Measurements from ENCODE around the gene ZG16B.

Gene ZG16B

GRCh38 chr16:2828876-2829430, 1.1 kb upstream of the ZG16B start:
- no peak for TF ChIP-seq EZH2phosphoT487 (IDR thresholded peaks at IDR 0.05; ENCODE audit: borderline replicate concordance, low read length)
- TF ChIP-seq, protein P1, sequence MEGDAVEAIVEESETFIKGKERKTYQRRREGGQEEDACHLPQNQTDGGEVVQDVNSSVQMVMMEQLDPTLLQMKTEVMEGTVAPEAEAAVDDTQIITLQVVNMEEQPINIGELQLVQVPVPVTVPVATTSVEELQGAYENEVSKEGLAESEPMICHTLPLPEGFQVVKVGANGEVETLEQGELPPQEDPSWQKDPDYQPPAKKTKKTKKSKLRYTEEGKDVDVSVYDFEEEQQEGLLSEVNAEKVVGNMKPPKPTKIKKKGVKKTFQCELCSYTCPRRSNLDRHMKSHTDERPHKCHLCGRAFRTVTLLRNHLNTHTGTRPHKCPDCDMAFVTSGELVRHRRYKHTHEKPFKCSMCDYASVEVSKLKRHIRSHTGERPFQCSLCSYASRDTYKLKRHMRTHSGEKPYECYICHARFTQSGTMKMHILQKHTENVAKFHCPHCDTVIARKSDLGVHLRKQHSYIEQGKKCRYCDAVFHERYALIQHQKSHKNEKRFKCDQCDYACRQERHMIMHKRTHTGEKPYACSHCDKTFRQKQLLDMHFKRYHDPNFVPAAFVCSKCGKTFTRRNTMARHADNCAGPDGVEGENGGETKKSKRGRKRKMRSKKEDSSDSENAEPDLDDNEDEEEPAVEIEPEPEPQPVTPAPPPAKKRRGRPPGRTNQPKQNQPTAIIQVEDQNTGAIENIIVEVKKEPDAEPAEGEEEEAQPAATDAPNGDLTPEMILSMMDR (IDR thresholded peaks at IDR 0.05; ENCODE audit: low read depth, low read length, poor library complexity, severe bottlenecking) = no peak
- no peak overlapping the region for H3K4me3 ChIP-seq (ENCODE audit: low read length)
- H3K79me2 ChIP-seq (ENCODE audit: control insufficient read depth, low read length) = no peaks in the 10 kb centered on the region
- no peaks in the 10 kb centered on the region for H3K9me3 ChIP-seq (ENCODE audit: control insufficient read depth, insufficient read depth, low read length)
- H3K27me3 ChIP-seq (ENCODE audit: control insufficient read depth, low read length) = no peaks in the 10 kb centered on the region
- no peaks in the 10 kb centered on the region for H4K20me1 ChIP-seq (ENCODE audit: control insufficient read depth, insufficient read depth, low read depth, low read length)
- H3K4me1 ChIP-seq (ENCODE audit: control insufficient read depth, low read length) = no peaks in the 10 kb centered on the region
- no peaks in the 10 kb centered on the region for H3K9me2 ChIP-seq (replicated peaks; ENCODE audit: control insufficient read depth, low read length)
- no peak overlapping the region for H3K4me2 ChIP-seq (ENCODE audit: low read length)
- H3K27ac ChIP-seq (ENCODE audit: low read depth, low read length) = no peak overlapping the region
- H3F3A ChIP-seq (ENCODE audit: control insufficient read depth, insufficient read depth) = no peaks in the 10 kb centered on the region
- no peaks in the 10 kb centered on the region for H3K36me3 ChIP-seq (ENCODE audit: control insufficient read depth, low read length)

DNA sequence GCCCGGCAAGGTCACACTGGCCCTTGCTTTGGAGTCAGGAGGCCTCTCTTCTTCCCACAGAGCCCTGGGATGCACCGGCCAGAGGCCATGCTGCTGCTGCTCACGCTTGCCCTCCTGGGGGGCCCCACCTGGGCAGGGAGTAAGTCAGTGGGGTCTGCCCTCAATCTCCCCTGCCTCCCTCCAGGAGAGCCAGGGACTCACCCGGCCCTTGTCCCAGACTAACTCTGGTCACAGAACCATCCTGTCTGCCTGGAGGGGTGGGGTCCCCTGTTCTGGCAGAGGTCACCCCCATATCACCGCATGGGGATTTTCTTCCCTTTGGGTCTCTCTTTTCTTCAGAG, 222 bp downstream of the ZG16B start:
- Histone ChIP-seq H3K27ac (ENCODE audit: low read depth, low read length) (no peak overlapping the region), H3F3A (ENCODE audit: control insufficient read depth, insufficient read depth) (no peaks in the 10 kb centered on the region), H3K4me2 (ENCODE audit: low read length) (no peak overlapping the region), H3K27me3 (ENCODE audit: control insufficient read depth, low read length) (no peaks in the 10 kb centered on the region), H3K4me1 (ENCODE audit: control insufficient read depth, low read length) (no peaks in the 10 kb centered on the region), H3K9me3 (ENCODE audit: control insufficient read depth, insufficient read depth, low read length) (no peaks in the 10 kb centered on the region), H3K36me3 (ENCODE audit: control insufficient read depth, low read length) (no peaks in the 10 kb centered on the region), H3K9me2 (replicated peaks; ENCODE audit: control insufficient read depth, low read length) (no peaks in the 10 kb centered on the region), H3K79me2 (ENCODE audit: control insufficient read depth, low read length) (no peaks in the 10 kb centered on the region), H4K20me1 (ENCODE audit: control insufficient read depth, insufficient read depth, low read depth, low read length) (no peaks in the 10 kb centered on the region), H3K4me3 (ENCODE audit: low read length) (no peak overlapping the region)
- TF ChIP-seq, protein P1 (IDR thresholded peaks at IDR 0.05; ENCODE audit: low read depth, low read length, poor library complexity, severe bottlenecking) = no peak
- no peak for TF ChIP-seq EZH2phosphoT487 (IDR thresholded peaks at IDR 0.05; ENCODE audit: borderline replicate concordance, low read length)

DNA sequence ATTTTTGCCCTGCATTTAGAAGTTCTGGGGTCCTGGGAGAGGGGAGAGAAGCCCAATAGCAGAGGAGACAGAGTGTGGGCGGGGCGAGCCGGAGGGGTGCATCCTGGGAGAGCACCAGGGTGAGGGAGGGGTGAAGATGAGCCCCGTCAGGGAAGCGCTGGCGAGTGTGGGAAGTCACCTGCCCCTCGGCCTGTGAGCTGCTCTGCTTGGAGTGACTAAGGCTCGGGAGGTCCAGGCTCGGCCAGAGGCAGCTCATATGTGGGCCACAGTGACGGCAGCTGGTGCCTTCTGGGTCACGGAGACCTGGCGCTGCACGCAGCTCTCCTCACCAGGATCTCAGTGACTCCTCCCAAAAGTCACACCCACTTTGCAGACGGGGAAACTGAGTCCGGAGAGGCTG, 1.1 kb downstream of the ZG16B start:
- TF ChIP-seq, protein P1 (IDR thresholded peaks at IDR 0.05; ENCODE audit: low read depth, low read length, poor library complexity, severe bottlenecking) = no peak
- no peak for TF ChIP-seq EZH2phosphoT487 (IDR thresholded peaks at IDR 0.05; ENCODE audit: borderline replicate concordance, low read length)
- Histone ChIP-seq H3K9me2 (replicated peaks; ENCODE audit: control insufficient read depth, low read length) (no peaks in the 10 kb centered on the region), H3K79me2 (ENCODE audit: control insufficient read depth, low read length) (no peaks in the 10 kb centered on the region), H3K4me2 (ENCODE audit: low read length) (no peak overlapping the region), H3K4me1 (ENCODE audit: control insufficient read depth, low read length) (no peaks in the 10 kb centered on the region), H3K27ac (ENCODE audit: low read depth, low read length) (no peak overlapping the region), H3K9me3 (ENCODE audit: control insufficient read depth, insufficient read depth, low read length) (no peaks in the 10 kb centered on the region), H3K36me3 (ENCODE audit: control insufficient read depth, low read length) (no peaks in the 10 kb centered on the region), H4K20me1 (ENCODE audit: control insufficient read depth, insufficient read depth, low read depth, low read length) (no peaks in the 10 kb centered on the region), H3F3A (ENCODE audit: control insufficient read depth, insufficient read depth) (no peaks in the 10 kb centered on the region), H3K27me3 (ENCODE audit: control insufficient read depth, low read length) (no peaks in the 10 kb centered on the region), H3K4me3 (ENCODE audit: low read length) (no peak overlapping the region)
